ENCODE measurements around the gene DENR. TPM values are rescaled to one million over a fixed set of nuclear protein-coding genes. Genes with fewer than 3 reads are reported as not detected.

Gene DENR
- total and polyA plus RNA-seq, 2 of the 8 experiments (the other 6 are each of a cell fraction or from before 2014, with no cell fraction given): 26.9 to 84.0 TPM

GRCh38 chr12:122757568-122757967 is 4.9 kb downstream of the DENR start:
- Histone ChIP-seq H3K79me2 (ENCODE audit: control insufficient read depth in 1 of 2, insufficient read depth in 2 of 2, low read length in 2 of 2) (peaks cover 0 to 66% of the 10 kb centered on the region in 2 experiments), H4K5ac (ENCODE audit: insufficient read length, low read depth, low read length) (no peak overlapping the region), H3K23me2 (ENCODE audit: low read depth, low read length) (0 out of 2 replicates have a peak, but pooled peaks cover 7% of the 10 kb centered on the region), H3K9me3 (ENCODE audit: insufficient read depth in 2 of 2, low read depth in 1 of 2, low read length in 1 of 2) (no peaks in the 10 kb centered on the region), H2BK5ac (ENCODE audit: low read depth, low read length) (no peak overlapping the region), H3K4ac (replicated peaks; ENCODE audit: insufficient read length, low read depth, low read length) (no peak overlapping the region), H3K4me1 (replicated peaks in 1 of 4; ENCODE audit: control insufficient read depth in 3 of 4, insufficient read depth in 4 of 4, low read length in 3 of 4) (peaks cover 2 to 5% (median 4%) of the 10 kb centered on the region in 4 experiments; a peak in 5 of 7 replicates), H4K20me1 (replicated peaks in 1 of 2; ENCODE audit: control insufficient read depth in 1 of 2, insufficient read depth in 2 of 2, low read length in 2 of 2) (peaks cover 3 to 4% of the 10 kb centered on the region in 2 experiments), H3K56ac (replicated peaks; ENCODE audit: insufficient read length, low read depth, low read length) (no peak overlapping the region), H3K79me1 (ENCODE audit: low read depth, low read length) (peaks cover 2% of the 10 kb centered on the region; the same call in 1 of the 2 replicates), H4K91ac (replicated peaks; ENCODE audit: insufficient read length, low read length) (no peak overlapping the region), H4K8ac (ENCODE audit: extremely low read depth, insufficient read depth, low read length) (no peak overlapping the region), H3K27me3 (replicated peaks in 1 of 4; ENCODE audit: control insufficient read depth in 3 of 4, extremely low read depth in 1 of 4, insufficient read depth in 3 of 4, low read length in 3 of 4) (no peaks in the 10 kb centered on the region), H3K4me2 (ENCODE audit: insufficient read depth in 1 of 2, low read depth in 2 of 2, low read length in 2 of 2) (no peak overlapping the region), H3K14ac (ENCODE audit: insufficient read length) (no peak overlapping the region), H2BK120ac (replicated peaks; ENCODE audit: low read depth, low read length) (no peak overlapping the region), H3K36me3 (ENCODE audit: control insufficient read depth in 2 of 4, insufficient read depth in 4 of 4, low read length in 3 of 4) (peaks cover 19 to 74% (median 52%) of the 10 kb centered on the region in 4 experiments), H2BK20ac (ENCODE audit: low read length) (no peak overlapping the region), H2BK12ac (ENCODE audit: low read depth, low read length) (no peak overlapping the region), H2AFZ (ENCODE audit: low read length) (no peak overlapping the region), H3K9ac (replicated peaks in 1 of 4; ENCODE audit: extremely low read depth in 1 of 4, low read depth in 3 of 4, low read length in 3 of 4) (no peak overlapping the region), H2BK15ac (ENCODE audit: low read length) (no peak overlapping the region), H3K18ac (ENCODE audit: extremely low read depth, low read length) (no peak overlapping the region), H3K23ac (ENCODE audit: insufficient read length) (no peak overlapping the region), H3K4me3 (ENCODE audit: extremely low read depth in 1 of 4, insufficient read depth in 2 of 4, low read depth in 3 of 4, low read length in 4 of 4) (no peak overlapping the region), H2AK5ac (ENCODE audit: low read depth, low read length) (no peak overlapping the region), H3K27ac (ENCODE audit: low read depth, low read length) (no peak overlapping the region)
- ChIA-PET CTCF (ENCODE audit: partially characterized antibody) (no interaction called here), POLR2A (ENCODE audit: partially characterized antibody) (interaction anchor here (1.0 to 2.2 kb wide), 6 partner anchors 8 to 231 kb away, joined by 3 to 14 read pairs (median 4); partner anchors contain the start of genes KNTC1 and RSRC2)
- no peak for TF ChIP-seq EZH2 (IDR thresholded peaks at IDR 0.05; ENCODE audit: low read depth, low read length, severe bottlenecking)
- no peak for TF ChIP-seq SAP30 (IDR thresholded peaks at IDR 0.05; ENCODE audit: insufficient read depth, insufficient replicate concordance, low read length)
- TF ChIP-seq ATF3 (IDR thresholded peaks at IDR 0.05; ENCODE audit: insufficient read depth, low read depth, low read length): no peak
- no peak for TF ChIP-seq SIX5 (IDR thresholded peaks at IDR 0.05; ENCODE audit: low read depth, low read length)
- no peak for TF ChIP-seq SP2 (IDR thresholded peaks at IDR 0.05; ENCODE audit: low read length)
- TF ChIP-seq KDM1A (IDR thresholded peaks at IDR 0.05; ENCODE audit: borderline replicate concordance, low read length): no peak
- TF ChIP-seq ASH2L (IDR thresholded peaks at IDR 0.05; ENCODE audit: low read length): no peak
- no peak for TF ChIP-seq EGR1 (IDR thresholded peaks at IDR 0.05; ENCODE audit: borderline replicate concordance, low read depth, low read length)
- FAIRE-seq (no peak), DNase-seq (ENCODE audit: low read depth in 1 of 2, low spot score in 2 of 2) (no peak)
- WGBS, 2 experiments (ENCODE audit: extremely low coverage in 1 of 2, insufficient coverage in 1 of 2, insufficient read length in 1 of 2, insufficient replicate concordance in 2 of 2, low coverage in 1 of 2, low lambda C conversion rate in 2 of 2, missing lambda C conversion rate in 1 of 2): 93% methylated on average over 1 of the region's 1 CpG; no CpG with 5 or more reads in 1 of the 2 experiments

Data from H1 (cell line).